ENCODE data around the gene LUZP4. TPM values are rescaled to one million over a fixed set of nuclear protein-coding genes. Genes with fewer than 3 reads are reported as not detected.
"Not testable (repeated sequence)": the region's sequence is repeated elsewhere in the genome, so short reads cannot be mapped to it uniquely, and the experiment has no call there.

LUZP4 gene
- total RNA-seq, 1 donor from 2014 or later: not detected

DNA sequence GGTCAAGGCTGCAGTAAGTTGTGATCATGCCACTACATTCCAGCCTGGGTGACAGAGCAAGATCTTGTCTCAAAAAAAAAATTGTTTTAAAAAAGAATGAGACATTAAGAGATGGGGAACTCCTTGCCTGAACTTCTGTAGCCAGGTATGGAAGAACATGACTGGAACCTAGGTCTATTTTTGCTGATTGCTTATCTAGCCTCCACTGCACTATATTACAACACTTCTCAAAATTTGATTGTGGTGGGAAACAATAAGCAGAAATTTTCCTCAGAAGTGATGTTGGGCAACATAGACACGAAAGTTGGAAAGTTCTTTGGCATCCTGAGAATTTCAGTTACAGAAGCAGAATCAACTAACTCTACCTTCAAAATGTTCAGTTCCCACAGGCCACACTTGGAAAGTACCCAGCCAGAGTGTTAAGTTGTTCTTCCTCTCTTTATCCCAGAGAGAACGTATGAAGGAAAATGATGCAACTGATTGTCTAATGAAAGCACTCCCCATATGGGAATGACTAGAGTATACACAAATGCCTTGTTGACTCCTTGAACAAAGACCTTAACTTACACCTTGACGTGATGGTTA lies 50.0 kb downstream of the LUZP4 start:
- Histone ChIP-seq H3K27me3 (no peaks in the 10 kb centered on the region), H3K36me3 (no peaks in the 10 kb centered on the region), H3K9me3 (no peaks in the 10 kb centered on the region), H3K27ac (no peak overlapping the region), H3K4me1 (no peaks in the 10 kb centered on the region), H3K4me3 (no peak overlapping the region)
- TF ChIP-seq, protein P1, sequence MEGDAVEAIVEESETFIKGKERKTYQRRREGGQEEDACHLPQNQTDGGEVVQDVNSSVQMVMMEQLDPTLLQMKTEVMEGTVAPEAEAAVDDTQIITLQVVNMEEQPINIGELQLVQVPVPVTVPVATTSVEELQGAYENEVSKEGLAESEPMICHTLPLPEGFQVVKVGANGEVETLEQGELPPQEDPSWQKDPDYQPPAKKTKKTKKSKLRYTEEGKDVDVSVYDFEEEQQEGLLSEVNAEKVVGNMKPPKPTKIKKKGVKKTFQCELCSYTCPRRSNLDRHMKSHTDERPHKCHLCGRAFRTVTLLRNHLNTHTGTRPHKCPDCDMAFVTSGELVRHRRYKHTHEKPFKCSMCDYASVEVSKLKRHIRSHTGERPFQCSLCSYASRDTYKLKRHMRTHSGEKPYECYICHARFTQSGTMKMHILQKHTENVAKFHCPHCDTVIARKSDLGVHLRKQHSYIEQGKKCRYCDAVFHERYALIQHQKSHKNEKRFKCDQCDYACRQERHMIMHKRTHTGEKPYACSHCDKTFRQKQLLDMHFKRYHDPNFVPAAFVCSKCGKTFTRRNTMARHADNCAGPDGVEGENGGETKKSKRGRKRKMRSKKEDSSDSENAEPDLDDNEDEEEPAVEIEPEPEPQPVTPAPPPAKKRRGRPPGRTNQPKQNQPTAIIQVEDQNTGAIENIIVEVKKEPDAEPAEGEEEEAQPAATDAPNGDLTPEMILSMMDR (IDR thresholded peaks at IDR 0.05): no peak
- DNase-seq (no peak), ATAC-seq (no peak)
- intact Hi-C loops (cut with DNase I): no loop called here

DNA sequence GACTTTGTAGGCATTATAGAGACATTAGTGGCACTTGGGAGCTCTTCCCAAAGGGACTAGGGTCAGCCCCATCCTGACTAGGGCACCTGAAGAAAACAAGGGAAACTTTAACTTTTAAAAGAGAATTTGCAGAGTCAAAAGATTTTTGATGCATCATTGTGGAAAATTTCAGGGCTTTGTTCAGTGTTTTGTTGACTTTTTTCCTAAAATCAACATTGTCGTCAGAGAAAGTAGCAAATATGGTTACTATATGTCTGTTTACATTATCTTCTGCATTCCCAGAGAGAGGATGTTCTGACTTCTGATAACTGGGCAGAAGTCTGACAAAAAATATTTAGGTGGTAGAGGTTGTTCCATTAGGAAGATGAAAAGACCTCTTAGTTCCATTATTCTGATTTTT lies 51.9 kb downstream of the LUZP4 start:
- ATAC-seq (no peak), DNase-seq (no peak)
- Histone ChIP-seq H3K9me3 (no peaks in the 10 kb centered on the region), H3K27ac (no peak overlapping the region), H3K27me3 (no peaks in the 10 kb centered on the region), H3K4me3 (no peak overlapping the region), H3K4me1 (no peaks in the 10 kb centered on the region), H3K36me3 (no peaks in the 10 kb centered on the region)
- intact Hi-C loops (cut with DNase I): no loop called here
- TF ChIP-seq, protein P1 (IDR thresholded peaks at IDR 0.05): no peak

DNA sequence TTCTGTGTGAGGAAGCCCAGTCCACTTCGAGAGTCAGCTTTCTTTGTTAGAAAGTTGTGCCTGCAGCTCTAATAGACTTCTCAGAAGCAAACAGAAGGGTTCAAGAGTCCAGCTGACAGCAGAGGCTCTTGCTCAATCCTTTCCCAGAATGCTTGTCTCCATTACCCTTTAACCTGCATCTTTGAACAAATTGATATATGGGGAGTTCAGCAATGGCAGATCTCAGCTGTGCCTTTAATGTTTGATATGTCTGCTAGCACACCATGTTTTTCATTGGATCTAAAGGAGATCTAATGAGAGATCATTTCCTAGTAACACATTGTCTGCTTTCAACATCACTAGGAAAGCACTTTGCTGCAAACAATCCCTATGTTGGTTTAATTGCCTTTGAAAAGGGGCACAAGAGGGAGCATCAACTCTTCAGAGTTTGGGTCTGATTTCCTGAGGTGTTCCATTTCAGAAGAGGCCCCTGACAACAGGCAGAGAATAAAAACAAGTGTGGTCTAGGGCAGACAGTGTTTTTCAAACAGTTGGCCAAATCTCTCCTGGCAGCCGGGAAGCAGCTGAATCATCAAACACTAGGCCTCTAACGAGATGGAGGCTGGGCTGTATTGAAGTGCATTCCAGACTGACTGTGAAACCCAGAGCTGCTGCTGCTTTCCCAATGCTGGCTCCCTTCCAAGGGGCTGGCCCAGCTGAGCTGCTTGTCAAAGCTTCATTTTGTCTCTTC lies 55.5 kb downstream of the LUZP4 start:
- H3K27me3 ChIP-seq: no peaks in the 10 kb centered on the region
- no peaks in the 10 kb centered on the region for H3K9me3 ChIP-seq
- ATAC-seq (peak; percentile 94), DNase-seq (peak; percentile 87)
- H3K4me1 ChIP-seq: no peaks in the 10 kb centered on the region
- no peak overlapping the region for H3K4me3 ChIP-seq
- peak overlapping the region; percentile 78 for H3K27ac ChIP-seq
- H3K36me3 ChIP-seq: no peaks in the 10 kb centered on the region
- intact Hi-C loops (cut with DNase I): no loop called here
- TF ChIP-seq, protein P1 (IDR thresholded peaks at IDR 0.05): no peak

DNA sequence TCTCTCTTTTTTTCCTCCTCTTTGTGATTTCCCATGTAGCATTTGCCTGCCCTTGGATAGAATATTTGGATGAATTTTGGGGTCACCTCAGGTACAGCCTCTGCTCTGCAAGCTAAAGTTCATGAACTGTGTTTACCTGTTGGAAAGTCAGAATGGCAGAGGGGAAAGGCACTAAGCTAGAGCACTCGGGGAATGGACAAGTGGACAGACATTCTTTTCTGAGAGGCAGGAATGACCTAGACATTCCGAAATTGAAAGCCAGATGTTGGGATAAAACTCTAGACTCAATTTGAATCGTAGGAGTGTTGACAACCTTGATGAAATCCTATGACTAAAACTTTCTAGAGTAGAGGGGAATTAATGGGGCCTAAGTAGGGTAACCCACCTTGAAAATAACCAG lies 56.1 kb downstream of the LUZP4 start:
- TF ChIP-seq, protein P1 (IDR thresholded peaks at IDR 0.05): no peak

DNA sequence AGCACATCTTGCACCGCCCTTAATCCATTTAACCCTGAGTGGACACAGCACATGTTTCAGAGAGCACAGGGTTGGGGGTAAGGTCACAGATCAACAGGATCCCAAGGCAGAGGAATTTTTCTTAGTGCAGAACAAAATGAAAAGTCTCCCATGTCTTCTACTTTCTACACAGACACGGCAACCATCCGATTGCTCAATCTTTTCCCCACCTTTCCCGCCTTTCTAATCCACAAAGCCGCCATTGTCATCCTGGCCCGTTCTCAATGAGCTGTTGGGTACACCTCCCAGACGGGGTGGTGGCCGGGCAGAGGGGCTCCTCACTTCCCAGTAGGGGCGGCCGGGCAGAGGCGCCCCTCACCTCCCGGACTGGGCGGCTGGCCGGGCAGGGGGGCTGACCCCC lies 57.2 kb downstream of the LUZP4 start:
- ATAC-seq; H3K4me3 ChIP-seq; DNase-seq; intact Hi-C loops (cut with DNase I); H3K27me3 ChIP-seq; H3K36me3 ChIP-seq; H3K27ac ChIP-seq; H3K4me1 ChIP-seq; H3K9me3 ChIP-seq: not testable (repeated sequence)

More for the DNA sequence above, 56.1 kb downstream of the LUZP4 start:
- Histone ChIP-seq H3K27ac (peak overlapping the region; percentile 36), H3K4me1 (no peaks in the 10 kb centered on the region), H3K4me3 (no peak overlapping the region), H3K27me3 (no peaks in the 10 kb centered on the region), H3K9me3 (no peaks in the 10 kb centered on the region), H3K36me3 (no peaks in the 10 kb centered on the region)
- ATAC-seq: peak; percentile 41
- DNase-seq: no peak
- intact Hi-C loops (cut with DNase I): no loop called here

DNA sequence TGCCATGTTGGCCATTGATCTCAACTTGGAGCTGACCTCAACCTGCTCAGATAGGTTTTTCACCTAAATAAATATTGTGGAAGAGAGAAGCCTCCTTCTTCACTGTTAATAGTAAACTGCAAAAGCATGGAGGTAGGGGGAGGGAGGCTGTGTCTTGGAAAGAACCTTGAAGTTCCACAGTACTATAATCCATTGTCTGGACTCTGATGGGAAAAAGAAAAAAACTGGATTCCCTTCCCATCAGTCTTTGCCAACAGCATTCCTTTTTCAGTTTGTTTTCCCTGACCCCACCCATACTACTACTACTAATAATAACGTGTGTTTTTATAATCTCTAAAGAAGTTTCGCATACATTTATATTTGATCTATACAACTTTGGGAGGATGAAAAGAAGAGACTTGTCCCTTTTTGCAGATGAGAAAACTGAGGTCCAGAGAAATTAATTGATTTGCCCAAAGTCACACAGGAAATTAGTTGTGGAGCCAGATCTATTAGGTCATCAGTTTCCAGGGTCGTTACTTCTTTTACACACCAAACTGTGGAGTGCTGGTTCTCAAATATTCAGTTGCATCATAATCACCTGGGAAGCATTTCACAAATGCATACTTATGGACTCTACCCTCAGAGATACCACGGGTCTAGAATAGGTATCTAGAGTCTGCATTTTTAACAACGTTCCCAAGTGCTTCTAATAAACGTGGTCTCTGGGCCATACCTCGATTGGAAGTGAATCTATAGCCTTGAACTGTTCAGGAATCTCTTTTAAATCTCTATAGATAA lies 59.1 kb downstream of the LUZP4 start:
- Histone ChIP-seq H3K4me1 (no peaks in the 10 kb centered on the region), H3K4me3 (no peak overlapping the region), H3K27ac (no peak overlapping the region), H3K9me3 (no peaks in the 10 kb centered on the region), H3K27me3 (no peaks in the 10 kb centered on the region), H3K36me3 (no peaks in the 10 kb centered on the region)
- TF ChIP-seq, protein P1 (IDR thresholded peaks at IDR 0.05): no peak
- intact Hi-C loops (cut with DNase I): no loop called here
- DNase-seq: no peak
- no peak for ATAC-seq

All from upper lobe of right lung (tissue), 1 donor.